ENCODE measurements around the gene ARHGAP22. TPM values are rescaled to one million over a fixed set of nuclear protein-coding genes. Genes with fewer than 3 reads are reported as not detected.

ARHGAP22 gene
- total and polyA plus RNA-seq, 4 donors: 0.23 to 2.3 (median 0.54) TPM

GRCh38 chr10:48496105-48496830, 108.6 kb downstream of the ARHGAP22 start (continued):
- no peak for TF ChIP-seq ZBTB33 (IDR thresholded peaks at IDR 0.05)

GRCh38 chr10:48495282-48496045, 109.4 kb downstream of the ARHGAP22 start:
- Histone ChIP-seq H3K9me3 (ENCODE audit: control insufficient read depth in 4 of 4, low read length in 3 of 4) (no peaks in the 10 kb centered on the region), H3K27me3 (ENCODE audit: control insufficient read depth in 4 of 4, insufficient read depth in 4 of 4, low read length in 3 of 4) (no peaks in the 10 kb centered on the region), H3K9ac (ENCODE audit: low read depth in 1 of 2, low read length in 2 of 2) (no peak overlapping the region), H3K4me1 (ENCODE audit: control insufficient read depth in 4 of 4, insufficient read depth in 4 of 4, low read length in 3 of 4) (no peaks in the 10 kb centered on the region), H3K27ac (ENCODE audit: low read depth in 1 of 2, low read length in 2 of 2) (no peak overlapping the region), H3K36me3 (ENCODE audit: control insufficient read depth in 4 of 4, insufficient read depth in 3 of 4, low read depth in 1 of 4, low read length in 3 of 4) (no peaks in the 10 kb centered on the region), H3K4me3 (ENCODE audit: low read depth in 1 of 3, low read length in 3 of 3) (no peak overlapping the region)
- 84% methylated on average over 11 of the region's 11 CpGs for WGBS
- no peak for DNase-seq (ENCODE audit: low spot score)
- TF ChIP-seq NR2F2 (IDR thresholded peaks at IDR 0.05) (no peak), RXRA (IDR thresholded peaks at IDR 0.05) (no peak), TAF1 (conservative IDR thresholded peaks at IDR 0.05) (no peak), JUND (IDR thresholded peaks at IDR 0.05) (no peak), GABPA (IDR thresholded peaks at IDR 0.05 in 1 of 2, conservative IDR thresholded peaks at IDR 0.05 in 1 of 2) (no peak), HNF4G (IDR thresholded peaks at IDR 0.05) (no peak), FOXA1 (IDR thresholded peaks at IDR 0.05) (no peak), ZBTB33 (IDR thresholded peaks at IDR 0.05) (no peak), EGR1 (IDR thresholded peaks at IDR 0.05; ENCODE audit: low read depth in 2 of 2) (no peak), RAD21 (IDR thresholded peaks at IDR 0.05) (no peak), HNF4A (conservative IDR thresholded peaks at IDR 0.05) (no peak), YY1 (IDR thresholded peaks at IDR 0.05) (no peak), FOXA2 (IDR thresholded peaks at IDR 0.05) (no peak)
- TF ChIP-seq, protein P1, sequence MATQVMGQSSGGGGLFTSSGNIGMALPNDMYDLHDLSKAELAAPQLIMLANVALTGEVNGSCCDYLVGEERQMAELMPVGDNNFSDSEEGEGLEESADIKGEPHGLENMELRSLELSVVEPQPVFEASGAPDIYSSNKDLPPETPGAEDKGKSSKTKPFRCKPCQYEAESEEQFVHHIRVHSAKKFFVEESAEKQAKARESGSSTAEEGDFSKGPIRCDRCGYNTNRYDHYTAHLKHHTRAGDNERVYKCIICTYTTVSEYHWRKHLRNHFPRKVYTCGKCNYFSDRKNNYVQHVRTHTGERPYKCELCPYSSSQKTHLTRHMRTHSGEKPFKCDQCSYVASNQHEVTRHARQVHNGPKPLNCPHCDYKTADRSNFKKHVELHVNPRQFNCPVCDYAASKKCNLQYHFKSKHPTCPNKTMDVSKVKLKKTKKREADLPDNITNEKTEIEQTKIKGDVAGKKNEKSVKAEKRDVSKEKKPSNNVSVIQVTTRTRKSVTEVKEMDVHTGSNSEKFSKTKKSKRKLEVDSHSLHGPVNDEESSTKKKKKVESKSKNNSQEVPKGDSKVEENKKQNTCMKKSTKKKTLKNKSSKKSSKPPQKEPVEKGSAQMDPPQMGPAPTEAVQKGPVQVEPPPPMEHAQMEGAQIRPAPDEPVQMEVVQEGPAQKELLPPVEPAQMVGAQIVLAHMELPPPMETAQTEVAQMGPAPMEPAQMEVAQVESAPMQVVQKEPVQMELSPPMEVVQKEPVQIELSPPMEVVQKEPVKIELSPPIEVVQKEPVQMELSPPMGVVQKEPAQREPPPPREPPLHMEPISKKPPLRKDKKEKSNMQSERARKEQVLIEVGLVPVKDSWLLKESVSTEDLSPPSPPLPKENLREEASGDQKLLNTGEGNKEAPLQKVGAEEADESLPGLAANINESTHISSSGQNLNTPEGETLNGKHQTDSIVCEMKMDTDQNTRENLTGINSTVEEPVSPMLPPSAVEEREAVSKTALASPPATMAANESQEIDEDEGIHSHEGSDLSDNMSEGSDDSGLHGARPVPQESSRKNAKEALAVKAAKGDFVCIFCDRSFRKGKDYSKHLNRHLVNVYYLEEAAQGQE (IDR thresholded peaks at IDR 0.05): no peak
